ENCODE results near the gene RC3H2.

GRCh38 chr9:122883125-122883524 lies 22.0 kb downstream of the RC3H2 start:
- TF ChIP-seq CTCF (IDR thresholded peaks at IDR 0.05) (no peak), POLR2A (IDR thresholded peaks at IDR 0.05) (no peak)

All from tibial nerve (tissue), 3 donors.